Stimulated activated CD8-positive, alpha-beta memory T cell treated with anti-CD3 and anti-CD28 coated beads, Interleukin-7, amount 100 ng/mL, for 24 hours (primary cell): ENCODE data around the gene LRIT3.

Source experiments
- DNase-seq: peaks from one replicate; pipeline ENCODE4 v3.0.0-alpha.2; 2020; ENCODE audit warnings: low read depth

The LRIT3 gene

DNA sequence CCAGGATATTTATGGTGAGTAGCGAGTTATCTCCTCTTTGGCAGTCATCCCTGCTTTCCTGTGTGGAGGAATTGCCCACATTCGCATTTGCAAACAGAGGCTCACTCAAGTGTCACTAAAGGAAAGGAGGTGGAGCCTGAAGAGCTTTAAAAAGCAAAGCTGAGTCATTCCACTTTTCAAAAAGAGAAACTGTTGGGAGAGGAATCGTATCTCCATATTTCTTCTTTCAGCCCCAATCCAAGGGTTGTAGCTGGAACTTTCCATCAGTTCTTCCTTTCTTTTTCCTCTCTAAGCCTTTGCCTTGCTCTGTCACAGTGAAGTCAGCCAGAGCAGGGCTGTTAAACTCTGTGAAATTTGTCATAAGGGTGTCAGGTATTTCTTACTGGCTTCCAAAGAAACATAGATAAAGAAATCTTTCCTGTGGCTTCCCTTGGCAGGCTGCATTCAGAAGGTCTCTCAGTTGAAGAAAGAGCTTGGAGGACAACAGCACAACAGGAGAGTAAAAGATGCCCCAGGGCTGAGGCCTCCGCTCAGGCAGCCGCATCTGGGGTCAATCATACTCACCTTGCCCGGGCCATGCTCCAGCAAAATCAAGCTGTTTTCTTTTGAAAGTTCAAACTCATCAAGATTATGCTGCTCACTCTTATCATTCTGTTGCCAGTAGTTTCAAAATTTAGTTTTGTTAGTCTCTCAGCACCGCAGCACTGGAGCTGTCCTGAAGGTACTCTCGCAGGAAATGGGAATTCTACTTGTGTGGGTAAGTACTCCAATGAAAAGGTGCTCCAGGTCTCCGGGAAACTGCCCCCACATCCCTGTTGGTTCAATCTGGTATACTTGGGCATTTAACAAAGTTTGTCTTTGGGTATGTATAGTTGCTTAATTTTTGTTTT, 65.0 kb downstream of the LRIT3 start, which contains the start of gene EGF:
EGF (plus strand) TSS at position 178 of the 890 bp plus-strand sequence; CDS start at position 631, 453 bp downstream.
- no peak for DNase-seq

DNA sequence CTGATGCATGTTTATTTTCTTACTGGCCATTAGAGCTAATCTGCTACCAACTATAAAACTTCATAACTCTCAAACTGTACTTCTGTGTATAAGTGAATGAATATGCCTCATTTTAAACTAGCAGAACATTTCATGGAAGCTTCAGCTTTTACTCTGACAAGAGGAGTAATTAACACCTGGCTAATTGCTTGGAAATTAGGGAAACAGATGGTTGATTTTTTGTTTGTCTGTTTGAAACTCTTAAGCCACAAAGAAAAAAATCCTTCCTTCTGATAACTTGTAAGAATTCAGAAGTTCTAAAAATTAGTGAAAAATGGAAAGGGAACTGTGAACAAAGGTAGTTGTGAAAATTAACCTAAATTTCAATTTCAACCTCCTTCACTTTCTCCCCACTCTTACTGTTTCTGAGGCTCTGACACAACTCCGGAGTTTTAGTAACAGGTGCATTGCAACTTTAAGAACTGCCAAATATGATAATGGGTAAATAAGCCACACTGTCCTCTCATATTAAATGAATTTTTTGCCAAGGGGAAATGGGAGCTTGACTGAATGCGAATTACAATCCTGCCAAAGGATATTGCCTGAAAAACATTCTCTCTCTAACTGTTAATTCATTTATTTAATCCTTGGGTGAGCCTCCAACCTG, 65.8 kb downstream of the LRIT3 start:
- no peak for DNase-seq

DNA sequence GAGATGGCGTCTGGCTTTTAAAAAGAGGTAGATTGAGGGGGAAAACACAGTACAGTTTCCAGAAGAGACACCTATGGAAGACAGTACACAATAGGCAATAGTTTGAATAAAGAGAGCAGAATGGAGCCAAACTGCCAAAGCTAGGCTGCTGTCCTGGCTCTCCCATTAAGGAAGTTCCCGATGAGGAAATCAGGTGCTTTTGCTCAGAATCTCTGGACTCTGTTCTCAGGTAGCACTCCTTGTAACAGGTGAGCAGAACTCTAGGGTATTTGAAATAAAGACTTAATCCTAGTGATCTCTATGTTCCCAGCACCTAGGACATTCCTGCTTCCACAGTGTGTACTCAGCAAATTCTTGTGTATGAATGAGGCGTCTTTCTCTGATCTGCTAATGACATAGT, 66.4 kb downstream of the LRIT3 start:
- DNase-seq, result no peak

DNA sequence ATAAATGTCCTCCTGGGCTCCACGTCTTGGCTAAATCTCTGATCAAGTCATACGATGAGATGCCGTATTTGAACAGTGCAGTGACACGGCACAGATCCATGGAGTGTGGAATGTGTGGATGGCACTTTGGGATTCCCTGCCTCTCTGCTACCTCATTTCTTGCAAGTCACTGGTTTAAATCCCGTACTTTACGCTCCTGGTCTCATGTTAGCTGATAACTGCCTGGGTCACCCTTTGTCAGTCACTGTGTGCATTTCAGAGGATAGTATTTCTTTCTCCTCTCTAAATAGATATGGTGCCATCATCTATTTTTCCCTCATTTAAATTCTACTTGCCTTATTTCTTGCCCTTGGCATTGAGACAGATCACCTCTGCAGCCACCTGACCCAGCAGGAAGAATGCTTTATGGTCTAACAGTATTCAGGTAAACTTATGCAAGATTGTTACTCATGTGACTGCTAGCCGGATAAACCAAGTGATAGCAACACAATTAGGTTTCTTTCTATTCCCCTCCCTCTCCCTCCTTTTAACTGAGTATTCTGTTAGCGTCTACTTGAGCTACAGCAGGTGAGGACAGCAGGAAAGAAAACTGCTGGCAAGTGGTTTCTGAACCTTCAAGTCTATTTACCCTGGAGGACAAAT, 67.6 kb downstream of the LRIT3 start:
- no peak for DNase-seq

DNA sequence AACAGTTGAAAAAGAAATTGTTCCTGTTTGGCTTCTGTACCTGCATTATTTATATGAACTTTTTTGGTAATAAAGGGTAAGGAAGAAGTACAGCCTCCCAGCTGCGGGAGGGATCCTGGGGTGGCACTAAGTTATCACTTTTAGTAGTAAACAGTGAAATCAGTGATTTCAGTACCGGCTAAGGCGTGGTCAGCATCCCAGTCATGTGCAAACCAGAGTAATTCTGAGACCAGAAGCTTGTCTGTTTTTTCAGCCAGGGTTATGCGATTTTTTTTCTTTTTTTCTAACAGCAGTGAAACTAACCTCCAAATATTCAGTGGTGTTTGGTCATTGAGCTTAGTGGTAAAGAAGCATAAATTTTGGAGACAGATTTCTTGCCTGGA, 68.1 kb downstream of the LRIT3 start:
- DNase-seq, result no peak

DNA sequence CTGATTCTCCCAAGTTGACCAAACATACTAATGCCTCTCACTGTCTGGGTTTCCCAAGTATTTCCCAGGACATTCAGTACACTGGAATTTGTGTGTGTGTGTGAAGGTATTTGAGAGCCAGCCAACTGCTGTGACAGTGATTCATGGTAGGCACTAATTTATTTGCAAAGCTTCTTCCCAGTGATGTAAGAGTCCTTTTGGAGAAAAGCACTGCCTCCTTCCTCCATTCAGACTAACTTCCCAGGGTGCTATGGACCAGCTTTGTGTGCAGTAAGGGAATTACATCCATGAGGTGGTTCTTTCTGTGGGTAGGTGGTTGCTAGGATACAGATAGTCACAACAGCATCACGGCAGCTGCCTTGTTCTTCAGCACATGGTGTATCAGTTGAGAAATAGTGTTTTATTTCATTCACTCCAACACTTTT, 73.5 kb downstream of the LRIT3 start:
- DNase-seq, result no peak
